Measurements from ENCODE around the gene CD53.
"Not testable (repeated sequence)": the region's sequence is repeated elsewhere in the genome, so short reads cannot be mapped to it uniquely, and the experiment has no call there.

CD53 gene

DNA sequence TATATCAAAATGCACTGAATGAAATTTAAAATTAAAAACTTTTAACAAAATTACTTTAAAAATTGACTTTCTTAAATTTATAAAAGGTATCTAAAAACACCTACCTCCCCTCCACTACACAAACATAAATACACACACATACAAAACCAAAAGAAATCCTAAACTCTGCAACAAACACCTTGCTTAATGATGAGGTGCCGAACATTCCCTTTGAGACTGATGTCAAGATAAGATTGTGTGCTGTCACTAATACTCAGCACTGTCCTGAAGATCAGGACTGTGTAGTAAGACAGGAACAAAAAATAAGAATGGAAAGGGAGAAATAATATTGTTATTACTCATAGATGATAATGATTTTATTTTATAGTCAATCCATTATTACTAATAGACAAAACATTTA is 45.1 kb downstream of the CD53 start:
- DNase-seq, result no peak

DNA sequence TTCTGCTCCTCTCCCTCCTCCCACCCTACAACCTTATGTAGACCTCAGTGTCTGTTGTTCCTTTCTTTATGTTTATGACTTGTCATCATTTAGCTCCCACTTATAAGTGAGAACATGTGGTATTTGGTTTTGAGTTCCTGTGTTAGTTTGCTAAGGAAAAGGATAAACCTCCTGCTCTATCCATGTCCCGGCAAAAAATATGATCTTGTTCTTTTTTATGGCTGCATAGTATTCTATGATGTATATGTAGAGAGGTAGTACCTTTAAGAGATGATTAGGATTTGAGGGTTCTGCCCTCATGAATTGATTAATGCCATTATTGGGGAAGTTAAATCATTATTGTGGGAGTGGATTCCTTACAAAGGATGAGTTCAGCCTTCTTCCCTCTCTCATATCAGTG is 49.0 kb downstream of the CD53 start:
- no peak for DNase-seq

DNA sequence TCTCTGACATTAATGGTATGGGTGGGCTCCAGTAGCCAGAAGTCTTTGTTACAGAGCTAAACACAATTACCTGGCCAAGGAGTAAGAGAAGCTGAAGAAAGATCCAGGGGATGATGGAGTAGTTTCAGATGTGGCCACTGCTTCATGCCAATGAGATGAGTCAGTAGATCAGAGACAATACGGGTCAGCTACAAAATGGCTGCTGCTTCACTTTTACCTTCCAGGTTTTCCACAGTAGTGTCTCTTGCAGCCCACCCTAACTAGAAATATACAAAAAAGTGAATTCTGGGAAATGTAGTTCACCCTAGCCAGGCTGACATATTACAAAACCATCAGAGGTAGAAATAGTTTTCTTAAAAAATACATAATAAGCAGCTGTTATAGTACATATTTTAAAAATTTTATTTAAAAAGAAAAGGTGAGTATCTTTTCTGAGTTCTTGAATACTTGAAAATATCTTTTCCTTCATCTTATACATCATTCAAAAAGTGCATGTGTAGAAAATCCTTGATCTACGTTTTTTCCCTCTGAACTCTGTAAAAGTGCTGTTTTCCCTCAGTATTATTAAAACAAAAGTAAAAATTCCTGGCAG is 54.6 kb downstream of the CD53 start:
- no peak for DNase-seq

DNA sequence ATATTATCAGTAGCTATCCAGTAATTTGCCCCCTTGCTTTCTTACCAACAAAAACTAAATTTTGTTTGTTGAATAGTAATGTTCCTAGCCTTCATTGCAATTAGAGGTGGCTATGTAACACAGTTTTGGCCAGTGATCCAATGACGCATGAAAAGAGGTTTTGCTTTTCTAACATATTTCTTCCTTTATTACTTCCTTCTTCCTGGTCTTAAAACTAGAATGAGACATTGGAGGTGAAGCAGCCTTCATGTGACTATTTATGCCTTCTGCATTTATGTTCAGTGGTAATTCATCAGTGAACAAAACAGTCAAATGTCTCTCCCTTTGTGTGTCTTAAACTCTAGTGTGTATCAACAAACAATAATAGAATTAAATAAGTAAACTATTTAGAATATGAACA is 55.2 kb downstream of the CD53 start:
- no peak for DNase-seq

DNA sequence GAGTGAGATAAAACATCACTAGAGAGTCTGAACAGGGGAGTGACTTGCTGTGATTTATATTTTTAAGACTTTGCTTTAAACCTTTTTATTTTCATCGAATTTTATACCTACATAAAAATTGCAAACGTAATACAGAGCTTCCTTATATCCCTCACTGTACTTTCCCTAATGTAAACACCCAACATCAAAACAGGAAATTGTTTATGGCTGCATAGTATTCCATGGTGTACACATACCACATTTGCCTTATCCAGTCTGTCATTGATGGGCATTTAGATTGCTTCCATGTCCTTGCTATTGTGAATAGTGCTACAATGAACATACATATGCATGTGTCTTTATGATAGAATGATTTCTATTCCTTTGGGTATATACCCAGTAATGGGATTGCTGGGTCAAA is 56.0 kb downstream of the CD53 start:
- no peak for DNase-seq

DNA sequence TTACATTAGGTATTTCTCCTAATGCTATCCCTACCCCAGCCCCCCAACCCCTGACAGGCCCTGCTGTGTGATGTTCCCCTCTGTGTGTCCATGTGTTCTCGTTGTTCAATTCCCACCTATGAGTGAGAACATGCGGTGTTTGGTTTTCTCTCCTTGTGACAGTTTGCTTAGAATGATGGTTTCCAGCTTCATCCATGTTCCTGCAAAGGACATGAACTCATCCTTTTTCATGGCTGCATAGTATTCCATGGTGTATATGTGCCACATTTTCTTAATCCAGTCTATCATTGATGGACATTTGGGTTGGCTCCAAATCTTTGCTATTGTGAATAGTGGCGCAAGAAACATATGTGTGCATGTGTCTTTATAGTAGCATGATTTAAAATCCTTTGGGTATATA is 58.1 kb downstream of the CD53 start:
- not testable (repeated sequence) for DNase-seq

DNA sequence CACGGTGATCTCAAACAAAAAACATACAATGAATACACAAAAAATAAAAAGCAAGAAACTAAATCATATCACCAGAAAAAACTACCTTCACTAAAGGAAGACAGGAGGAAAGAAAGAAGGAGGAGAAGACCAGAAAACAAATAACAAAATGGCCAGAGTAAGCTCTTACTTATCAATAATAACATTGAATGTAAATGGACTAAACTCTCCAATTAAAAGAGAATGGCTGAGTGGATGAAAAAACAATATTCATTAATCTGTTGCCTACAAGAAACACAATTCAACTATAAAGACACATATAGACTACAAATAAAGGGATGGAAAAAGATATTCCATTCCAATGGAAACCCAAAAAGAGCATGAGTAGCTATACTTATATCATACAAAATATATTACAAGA is 63.6 kb downstream of the CD53 start:
- DNase-seq, result no peak

DNA sequence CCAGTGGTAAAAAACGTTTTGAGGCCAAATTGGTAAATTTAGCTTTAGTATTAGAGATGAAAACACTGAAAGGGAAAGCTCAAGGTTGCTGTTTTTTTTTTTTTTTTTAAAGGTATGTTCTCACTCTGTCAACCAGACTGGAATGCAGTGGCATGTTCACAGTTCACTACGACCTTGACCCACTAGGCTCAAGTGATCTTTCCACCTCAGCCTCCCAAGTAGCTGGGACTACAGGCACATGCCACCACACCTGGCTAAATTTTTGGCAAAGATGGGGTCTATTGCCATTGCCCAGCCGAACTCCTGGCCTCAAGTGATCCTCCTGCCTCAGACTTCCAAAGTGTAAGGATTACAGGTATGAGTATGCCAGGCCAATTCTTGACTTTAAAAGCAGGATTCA is 71.9 kb downstream of the CD53 start:
- DNase-seq, result no peak

DNA sequence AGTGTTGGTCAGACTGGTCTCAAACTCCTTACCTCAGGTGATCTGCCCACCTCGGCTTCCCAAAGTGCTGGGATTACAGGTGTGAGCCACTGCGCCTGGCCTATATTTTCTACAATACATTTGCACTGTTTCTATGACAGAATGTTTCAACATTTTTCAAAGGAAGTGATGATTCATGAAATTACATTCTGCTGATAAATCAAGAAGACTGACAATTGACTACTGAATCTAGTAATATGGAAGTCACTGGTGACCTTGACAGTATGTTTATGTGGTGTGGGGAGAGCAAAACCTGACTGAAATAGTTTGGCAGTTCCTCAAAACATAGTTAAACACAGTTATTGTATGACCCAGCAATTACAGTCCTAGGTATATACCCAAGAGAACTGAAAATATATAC is 72.7 kb downstream of the CD53 start:
- DNase-seq, result no peak

DNA sequence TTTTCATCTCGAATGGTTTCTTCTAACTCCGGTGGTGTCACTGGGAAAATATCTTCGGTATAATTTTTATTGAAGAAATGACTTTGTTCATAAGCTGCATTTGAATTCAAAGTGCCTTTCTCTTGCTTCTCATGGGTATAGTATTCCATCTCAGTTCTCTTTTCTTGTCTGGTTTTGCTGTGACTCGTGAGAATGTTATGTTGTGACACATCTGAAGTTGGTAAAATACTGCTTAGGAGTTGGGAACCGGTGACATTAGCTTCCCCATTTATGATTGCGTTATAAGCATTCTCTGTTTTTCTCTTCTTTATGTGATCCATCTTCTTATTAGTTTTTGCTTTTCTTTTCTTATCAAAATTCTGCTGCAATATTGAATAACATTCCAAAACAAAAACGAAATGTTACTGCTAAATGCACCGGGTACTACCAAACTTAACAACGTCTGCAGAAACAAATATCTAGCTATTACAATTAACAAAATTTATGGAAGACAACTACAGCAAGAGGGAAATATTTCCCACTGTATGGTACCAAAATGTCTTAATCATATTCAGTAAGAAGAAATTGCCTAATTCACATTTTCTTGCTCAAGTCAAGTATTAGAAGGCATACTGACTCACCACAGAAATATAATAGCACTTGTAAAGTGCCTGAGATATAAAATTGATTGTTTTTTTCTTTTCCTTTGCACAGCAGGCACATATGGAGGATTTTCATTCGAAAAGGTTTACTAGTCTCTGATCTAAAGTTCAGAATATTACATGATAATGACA is 75.3 kb downstream of the CD53 start:
- DNase-seq, result no peak
